Adrenal gland (tissue), 12 donors: ENCODE data around the gene ACTL6A. TPM values are rescaled to one million over a fixed set of nuclear protein-coding genes. Genes with fewer than 3 reads are reported as not detected.

ENCODE experiments used
- DNase-seq, 7 donors: peaks; one replicate each; pipeline ENCODE4 v3.0.0-alpha.2; 2019 to 2020
- H3K27ac ChIP-seq, 5 donors: fragments of 200-600 bp; sonication (generic) in 4 of 5; 1 replicate in 3 of 5; 2 replicates in 2 of 5; pipeline versions ENCODE4 v1.5.1 to v1.8.0; 2016 to 2020; ENCODE audit warnings: mild to moderate bottlenecking in 1 of 5
- H3K27me3 ChIP-seq: fragments of 200-600 bp; 2 replicates; pipeline ENCODE4 v1.8.0; 2021
- H3K36me3 ChIP-seq, 2 donors: fragments of 200-600 bp; replicated peaks in 1 of 2; 1 replicate in 1 of 2; 2 replicates in 1 of 2; pipeline versions ENCODE4 v1.5.1 to v1.8.0; 2018 to 2022
- H3K4me1 ChIP-seq, 2 donors: fragments of 200-600 bp; replicated peaks in 1 of 2; 1 replicate in 1 of 2; 2 replicates in 1 of 2; pipeline versions ENCODE4 v1.5.1 to v1.8.0; 2018 to 2021
- H3K4me3 ChIP-seq, 4 donors: fragments of 200-600 bp; sonication (generic) in 3 of 4; one replicate each; pipeline ENCODE4 v1.5.1; 2016 to 2018
- H3K9me3 ChIP-seq, 3 donors: fragments of 200-600 bp; sonication (generic) in 1 of 3; replicated peaks in 1 of 3; 1 replicate in 2 of 3; 2 replicates in 1 of 3; pipeline versions ENCODE4 v1.5.1 to v1.8.0; 2016 to 2021
- POLR2A ChIP-seq, 2 donors: fragments of 450-650 bp; IDR thresholded peaks; one replicate each; pipeline ENCODE4 v1.6.1; 2017; ENCODE audit warnings: antibody characterized with exemption in 2 of 2, mild to moderate bottlenecking in 2 of 2, moderate library complexity in 1 of 2
- WGBS, 4 donors: extraction: QIAGEN DNeasy Blood & Tissue Kit in 2 of 4; methylation state at CpG; one replicate each; pipeline versions ENCODE4 v1.1.5 to v1.1.7; 2013 to 2017; 5-methylcytosine and 5-hydroxymethylcytosine counted together
- intact Hi-C, 2 donors: fragments of 100-400 bp; cut with DNase I; formaldehyde crosslinking; loops; one replicate each; pipeline versions ENCODE4 v1.14.1 to v1.15.0; 2022 to 2023
- polyA plus RNA-seq, 3 donors: library from polyadenylated mRNA; stranded (reverse); fragments of 200-250 nt in 2 of 3; fragments of 350-450 nt in 1 of 3; fragmentation: Illumina TruSeq in 1 of 3; extraction: RNeasy Lipid Tissue Mini Kit (QIAGEN cat#74804) in 1 of 3; gene quantifications; one replicate each; pipeline ENCODE4 v1.2.3, GENCODE V29; 2013 to 2014
- total RNA-seq, 9 donors: library from RNA; depleted of rRNA in 4 of 9; stranded (reverse); fragments of >200 nt in 4 of 9; fragments of 120-200 nt in 1 of 9; fragmentation: NEBNext Ultra II Directional in 1 of 9; extraction: Animal tissue kit (Norgen Biotek cat#: 25700) in 1 of 9; gene quantifications; one replicate each; pipeline versions ENCODE4 v1.1.0 to v1.2.4, GENCODE V29; 2013 to 2023
- TF ChIP-seq, protein P1 (sequence below), 6 experiments: fragments of 450-650 bp in 4 of 6; fragments of 200-600 bp in 2 of 6; sonication (generic) in 1 of 6; IDR thresholded peaks; 1 replicate in 5 of 6; 2 replicates in 1 of 6; pipeline versions ENCODE4 v1.5.1 to v1.8.0; 2016 to 2021; ENCODE audit warnings: antibody characterized with exemption in 6 of 6, mild to moderate bottlenecking in 2 of 6, moderate library complexity in 1 of 6
- donor health status: healthy with polysubstance abuse.
- donor health status: Bipolar disorder and iron deficiency.
- donor health status: DM: yes; HTN: yes; CAD: no.
- donor health status: DM: no; HTN: no; CAD: no.
- donor health status: DM: no; HTN: no; CAD: no.
- donor health status: DM: yes; HTN: yes; CAD: no.

ACTL6A gene
- total and polyA plus RNA-seq, 12 donors: 28.9 to 62.9 (median 44.0) TPM

DNA sequence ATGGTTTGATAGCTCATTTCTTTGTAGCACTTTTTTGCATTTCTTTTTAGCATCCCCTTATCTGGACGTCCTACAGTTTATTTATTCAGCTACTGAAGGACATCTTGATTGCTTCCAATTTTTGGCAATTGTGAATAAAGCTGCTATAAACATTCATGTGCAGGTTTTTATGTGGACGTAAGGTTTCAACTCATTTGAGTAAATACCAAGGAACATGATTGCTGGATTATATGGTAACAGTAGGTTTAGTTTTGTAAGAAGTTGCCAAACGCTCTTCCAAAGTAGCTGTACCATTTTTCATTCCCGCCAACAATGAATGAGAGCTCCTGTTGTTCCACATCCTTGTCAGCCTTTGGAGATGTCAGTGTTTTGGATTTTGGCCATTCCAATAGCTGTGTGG lies 29.5 kb upstream of the ACTL6A start:
- no peaks in the 10 kb centered on the region for H3K36me3 ChIP-seq
- no peak overlapping the region for H3K27ac ChIP-seq
- no peak for DNase-seq
- H3K27me3 ChIP-seq: no peaks in the 10 kb centered on the region
- H3K4me1 ChIP-seq: no peaks in the 10 kb centered on the region
- no peaks in the 10 kb centered on the region for H3K9me3 ChIP-seq
- intact Hi-C loops: no loop called here
- H3K4me3 ChIP-seq: no peak overlapping the region
- WGBS, 4 donors: 60 to 66% (median 64%) methylated on average over 4 of the region's 4 CpGs
- no peak for TF ChIP-seq POLR2A (IDR thresholded peaks at IDR 0.05)
- TF ChIP-seq, protein P1, sequence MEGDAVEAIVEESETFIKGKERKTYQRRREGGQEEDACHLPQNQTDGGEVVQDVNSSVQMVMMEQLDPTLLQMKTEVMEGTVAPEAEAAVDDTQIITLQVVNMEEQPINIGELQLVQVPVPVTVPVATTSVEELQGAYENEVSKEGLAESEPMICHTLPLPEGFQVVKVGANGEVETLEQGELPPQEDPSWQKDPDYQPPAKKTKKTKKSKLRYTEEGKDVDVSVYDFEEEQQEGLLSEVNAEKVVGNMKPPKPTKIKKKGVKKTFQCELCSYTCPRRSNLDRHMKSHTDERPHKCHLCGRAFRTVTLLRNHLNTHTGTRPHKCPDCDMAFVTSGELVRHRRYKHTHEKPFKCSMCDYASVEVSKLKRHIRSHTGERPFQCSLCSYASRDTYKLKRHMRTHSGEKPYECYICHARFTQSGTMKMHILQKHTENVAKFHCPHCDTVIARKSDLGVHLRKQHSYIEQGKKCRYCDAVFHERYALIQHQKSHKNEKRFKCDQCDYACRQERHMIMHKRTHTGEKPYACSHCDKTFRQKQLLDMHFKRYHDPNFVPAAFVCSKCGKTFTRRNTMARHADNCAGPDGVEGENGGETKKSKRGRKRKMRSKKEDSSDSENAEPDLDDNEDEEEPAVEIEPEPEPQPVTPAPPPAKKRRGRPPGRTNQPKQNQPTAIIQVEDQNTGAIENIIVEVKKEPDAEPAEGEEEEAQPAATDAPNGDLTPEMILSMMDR (IDR thresholded peaks at IDR 0.05): no peak

DNA sequence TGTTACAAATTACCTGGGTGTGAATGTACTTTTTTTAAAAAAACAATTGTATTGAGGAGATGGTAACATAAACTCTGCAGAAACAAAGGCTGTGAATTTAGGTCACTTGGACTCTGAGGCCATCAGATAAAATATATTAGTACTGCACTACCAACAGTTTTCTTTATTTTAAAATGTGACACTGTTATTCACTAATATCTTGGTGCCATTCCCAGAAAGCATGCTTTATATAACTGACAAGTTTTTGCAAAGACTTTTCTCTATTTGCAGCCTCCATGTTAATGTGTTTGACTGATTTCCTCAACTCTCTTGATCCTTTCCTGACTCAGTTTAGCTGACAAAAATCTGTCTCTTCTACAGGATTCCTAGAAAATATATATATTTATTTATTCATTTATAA lies 26.5 kb upstream of the ACTL6A start:
- Histone ChIP-seq H3K36me3 (no peaks in the 10 kb centered on the region), H3K9me3 (no peaks in the 10 kb centered on the region)
- intact Hi-C loops: no loop called here

DNA sequence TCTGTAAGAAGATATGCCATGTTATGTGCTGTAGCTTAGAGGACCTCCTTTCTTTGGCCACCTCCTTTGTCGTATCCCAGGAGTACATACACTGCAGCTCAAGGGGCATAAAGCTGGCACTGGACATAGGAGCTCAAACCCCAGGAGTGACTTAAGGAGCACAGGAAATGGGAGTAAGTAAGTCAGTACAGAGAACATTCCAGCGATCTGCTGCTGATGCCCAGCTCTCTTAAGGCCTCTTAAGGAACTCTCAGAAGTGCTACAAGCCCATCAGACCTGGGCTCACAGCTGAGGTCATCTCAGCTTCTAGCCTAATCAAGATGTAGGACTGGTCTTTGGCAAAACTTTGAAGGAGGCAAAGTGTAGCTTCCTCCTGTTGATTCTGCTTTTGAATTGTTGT lies 21.6 kb upstream of the ACTL6A start:
- Histone ChIP-seq H3K36me3 (no peaks in the 10 kb centered on the region), H3K4me1 (no peaks in the 10 kb centered on the region), H3K4me3 (no peak overlapping the region), H3K27ac (no peak overlapping the region), H3K9me3 (no peaks in the 10 kb centered on the region), H3K27me3 (no peaks in the 10 kb centered on the region)
- TF ChIP-seq, protein P1 (IDR thresholded peaks at IDR 0.05): no peak
- TF ChIP-seq POLR2A (IDR thresholded peaks at IDR 0.05): no peak
- WGBS, 4 donors: 71 to 86% (median 82%) methylated on average over 1 to 2 of the region's 2 CpGs
- intact Hi-C loops: no loop called here
- no peak for DNase-seq

More for the DNA sequence above, 26.5 kb upstream of the ACTL6A start:
- DNase-seq: no peak
- Histone ChIP-seq H3K27me3 (no peaks in the 10 kb centered on the region), H3K4me1 (no peaks in the 10 kb centered on the region), H3K4me3 (no peak overlapping the region), H3K27ac (no peak overlapping the region)
- TF ChIP-seq, protein P1 (IDR thresholded peaks at IDR 0.05): no peak
- TF ChIP-seq POLR2A (IDR thresholded peaks at IDR 0.05): no peak

DNA sequence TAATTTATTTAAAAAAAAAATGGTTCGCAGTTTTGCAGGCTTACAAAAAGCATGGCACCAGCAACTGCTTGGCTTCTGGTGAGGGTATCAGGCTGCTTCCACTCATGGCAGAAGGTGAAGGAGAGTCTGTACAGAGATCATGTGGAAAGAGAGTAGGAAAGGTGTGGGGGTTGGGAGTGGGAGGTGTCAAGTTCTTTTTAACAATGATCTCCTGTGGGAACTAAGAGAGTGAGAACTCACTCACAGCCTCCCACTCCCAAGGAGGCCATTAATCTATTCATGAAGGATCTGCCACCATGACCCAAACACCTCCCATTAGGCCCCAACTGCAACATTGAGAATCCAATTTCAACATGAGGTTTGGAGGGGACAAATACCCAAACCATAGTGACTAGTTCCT lies 21.1 kb upstream of the ACTL6A start:
- Histone ChIP-seq H3K4me3 (no peak overlapping the region), H3K4me1 (no peaks in the 10 kb centered on the region), H3K9me3 (no peaks in the 10 kb centered on the region), H3K27me3 (no peaks in the 10 kb centered on the region), H3K36me3 (no peaks in the 10 kb centered on the region), H3K27ac (no peak overlapping the region)
- intact Hi-C loops: no loop called here
- 93 to 100% (median 98%) methylated on average over 1 of the region's 1 CpG for WGBS, 4 donors
- TF ChIP-seq, protein P1 (IDR thresholded peaks at IDR 0.05): no peak
- no peak for TF ChIP-seq POLR2A (IDR thresholded peaks at IDR 0.05)
- no peak for DNase-seq
